HG03095 (cell line): ENCODE results near the gene CDO1.

Source experiments
- ATAC-seq: cut with Tn5 transposase; IDR thresholded peaks from one replicate; pipeline ENCODE4 v1.9.1; 2021; ENCODE audit warnings: moderate library complexity; ENCODE audit not compliant: unreplicated experiment

The CDO1 gene

GRCh38 chr5:115816226-115817081 is at the start of gene CDO1:
Gene CDO1 (minus strand): TSS chr5:115816659. CDS start chr5:115816397, 262 bp downstream.
- ATAC-seq = no peak

- no peak for ATAC-seq
Observed at GRCh38 chr5:115859378-115859777, 42.9 kb upstream of the CDO1 start.

DNA sequence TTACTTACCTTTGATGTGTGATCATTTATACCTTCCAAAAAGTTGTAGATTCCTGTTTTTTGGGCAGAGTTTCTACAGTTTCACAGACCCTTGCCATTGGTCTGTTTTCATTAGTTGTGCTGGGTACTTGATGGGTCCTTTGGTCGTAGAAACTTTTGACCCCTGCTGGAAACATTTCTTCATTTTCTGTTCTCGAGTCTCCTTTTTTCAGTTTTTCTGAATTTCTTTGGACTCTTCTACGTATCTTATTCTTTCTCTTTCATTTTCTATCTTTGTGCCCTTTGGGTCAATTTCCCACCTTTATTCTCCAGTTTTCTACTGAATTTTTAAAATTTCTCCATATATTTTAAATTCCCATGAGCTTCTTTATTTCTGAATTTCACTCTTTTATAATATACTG is 41.9 kb upstream of the CDO1 start:
- no peak for ATAC-seq

DNA sequence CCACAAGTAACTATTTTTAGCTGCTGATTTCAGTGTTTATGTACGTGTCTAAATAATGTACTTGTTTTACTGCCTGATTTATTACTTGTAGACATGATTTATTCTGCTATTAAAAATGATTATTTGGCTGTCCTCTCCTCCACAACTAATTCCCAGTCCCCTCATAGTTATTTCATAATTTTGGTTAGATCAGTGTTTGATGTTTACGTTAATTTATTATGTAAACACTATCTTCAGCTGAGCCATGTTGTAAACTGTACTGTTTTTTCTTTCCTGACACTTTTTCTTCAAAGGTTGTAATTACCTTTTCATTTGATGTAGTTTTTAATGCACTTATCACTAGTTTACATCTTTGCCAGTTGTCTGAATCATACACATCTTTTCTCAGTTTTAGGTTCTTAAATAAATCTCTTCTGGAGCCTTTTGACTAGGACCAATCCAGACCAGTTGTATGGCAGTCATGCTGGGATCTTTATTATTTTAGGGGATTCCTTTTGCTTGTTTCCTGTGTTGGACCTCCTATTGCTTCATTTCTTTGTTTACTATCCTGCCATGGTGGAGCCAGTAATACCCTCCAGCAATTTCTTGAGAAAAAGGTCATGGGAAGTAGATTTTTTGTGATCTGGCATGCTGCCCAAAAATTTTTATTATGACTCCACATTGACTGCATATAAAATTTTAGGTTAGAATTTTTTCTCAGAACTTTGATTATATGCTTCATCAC is 41.3 kb upstream of the CDO1 start:
- ATAC-seq = no peak

GRCh38 chr5:115857057-115857479 is 40.6 kb upstream of the CDO1 start:
- no peak for ATAC-seq

- no peak for ATAC-seq
Observed at GRCh38 chr5:115855959-115856358, 39.5 kb upstream of the CDO1 start.

GRCh38 chr5:115854139-115854538 is 37.7 kb upstream of the CDO1 start:
- ATAC-seq = no peak

DNA sequence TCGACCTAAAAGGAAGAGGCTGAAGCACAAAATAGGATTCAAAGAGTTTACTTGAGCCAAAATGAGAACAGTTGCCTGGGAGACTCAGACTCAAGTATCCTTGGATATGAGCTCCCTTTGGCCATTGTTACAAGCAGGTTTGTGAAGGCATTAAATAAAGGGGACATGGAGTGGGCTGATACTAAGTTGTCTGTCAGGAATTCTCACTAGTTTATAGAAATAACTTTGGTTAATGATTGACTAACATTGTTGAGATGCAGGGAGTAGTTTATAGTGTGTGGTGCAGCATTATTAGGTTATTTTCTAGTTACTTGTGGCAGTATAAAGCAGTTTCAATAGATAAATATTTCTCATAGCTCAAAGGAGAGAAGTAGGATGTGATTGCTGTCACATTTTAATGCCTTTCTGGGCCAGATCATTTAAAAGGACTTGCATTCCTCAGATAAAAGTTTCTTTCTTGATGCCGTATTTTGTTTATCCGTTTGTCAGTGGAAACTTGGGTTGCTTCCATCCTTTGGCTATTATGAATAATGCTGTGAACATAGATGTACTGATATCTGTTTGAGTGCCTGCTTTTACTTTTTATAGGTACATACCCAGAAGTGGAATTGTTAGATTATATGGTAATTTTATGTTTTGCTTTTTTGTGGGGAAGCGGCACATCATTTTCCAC is 34.4 kb upstream of the CDO1 start:
- no peak for ATAC-seq

GRCh38 chr5:115849258-115849798 is 32.9 kb upstream of the CDO1 start:
- ATAC-seq = no peak

DNA sequence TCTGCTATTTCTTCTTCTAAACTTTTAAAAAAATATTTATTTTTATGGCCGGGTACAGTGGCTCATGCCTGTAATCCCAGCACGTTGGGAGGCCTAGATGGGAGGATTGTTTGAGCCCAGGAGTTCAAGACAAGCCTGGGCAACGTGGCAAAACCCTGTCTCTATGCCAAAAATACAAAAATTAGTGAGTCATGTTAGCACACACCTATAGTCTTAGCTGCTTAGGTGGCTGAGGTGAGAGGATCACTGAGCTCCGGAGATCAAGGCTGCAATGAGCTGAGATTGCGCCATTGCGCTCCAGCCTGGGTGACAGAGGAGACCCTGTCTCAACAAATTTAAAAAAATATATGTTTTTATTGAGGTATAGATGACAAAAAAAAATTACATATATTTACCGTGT is 30.8 kb upstream of the CDO1 start:
- no peak for ATAC-seq

DNA sequence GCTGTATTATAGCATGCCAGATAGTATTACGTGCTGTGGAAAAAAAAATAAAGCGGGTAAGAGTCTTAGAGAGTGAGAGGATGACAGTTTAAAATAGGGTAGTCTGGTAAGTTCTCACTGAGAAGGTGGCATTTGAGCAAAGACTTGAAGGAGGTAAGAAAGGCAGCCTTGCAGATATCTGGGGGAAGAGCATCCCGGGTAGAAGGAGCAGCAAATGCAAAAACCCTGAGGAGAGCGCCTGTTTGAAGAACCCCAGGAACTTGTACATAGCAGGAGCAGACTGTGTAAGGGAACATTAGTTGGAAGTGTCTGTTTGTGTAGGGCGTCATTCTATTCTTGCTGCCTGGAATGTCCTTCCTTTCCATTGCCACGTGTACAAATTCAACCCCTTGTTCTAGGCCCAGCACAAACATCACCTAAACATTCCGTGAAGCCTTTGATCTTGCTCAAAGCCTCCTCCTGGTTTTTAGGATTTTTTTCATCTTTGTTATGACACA is 27.9 kb upstream of the CDO1 start:
- no peak for ATAC-seq

DNA sequence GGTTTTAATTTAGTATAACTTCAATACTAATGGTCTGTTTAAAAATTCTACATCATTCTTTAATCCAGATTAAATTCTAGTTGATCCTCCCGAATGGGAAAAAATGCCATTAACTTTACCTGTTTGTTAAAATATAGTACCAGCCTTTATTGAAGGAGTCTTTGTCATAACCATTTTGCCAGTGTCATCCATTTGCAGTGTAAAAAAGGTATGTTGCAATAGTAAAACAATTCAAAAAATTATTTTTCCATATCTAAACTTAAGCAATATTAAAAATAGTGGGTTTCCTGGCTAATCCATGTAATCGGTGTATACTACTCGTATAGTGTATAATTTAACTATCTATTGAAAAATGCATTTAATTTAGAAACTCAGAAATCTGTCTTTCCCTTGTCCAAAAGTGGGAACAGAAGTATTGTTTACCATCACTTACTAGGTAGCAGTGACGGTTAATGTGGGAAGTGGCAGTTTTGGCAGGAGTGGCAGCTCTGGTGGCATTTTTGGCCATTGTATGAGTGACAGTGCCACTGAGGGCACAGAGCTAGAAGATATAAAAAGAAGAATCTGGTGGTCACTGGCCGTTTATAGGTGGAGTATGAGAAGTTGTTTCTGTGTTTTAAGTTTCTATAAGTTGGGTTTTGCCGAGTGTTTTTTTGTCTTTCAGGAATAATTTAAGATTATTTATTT is 27.1 kb upstream of the CDO1 start:
- ATAC-seq = no peak

GRCh38 chr5:115842952-115843351 is 26.5 kb upstream of the CDO1 start:
- ATAC-seq = no peak

DNA sequence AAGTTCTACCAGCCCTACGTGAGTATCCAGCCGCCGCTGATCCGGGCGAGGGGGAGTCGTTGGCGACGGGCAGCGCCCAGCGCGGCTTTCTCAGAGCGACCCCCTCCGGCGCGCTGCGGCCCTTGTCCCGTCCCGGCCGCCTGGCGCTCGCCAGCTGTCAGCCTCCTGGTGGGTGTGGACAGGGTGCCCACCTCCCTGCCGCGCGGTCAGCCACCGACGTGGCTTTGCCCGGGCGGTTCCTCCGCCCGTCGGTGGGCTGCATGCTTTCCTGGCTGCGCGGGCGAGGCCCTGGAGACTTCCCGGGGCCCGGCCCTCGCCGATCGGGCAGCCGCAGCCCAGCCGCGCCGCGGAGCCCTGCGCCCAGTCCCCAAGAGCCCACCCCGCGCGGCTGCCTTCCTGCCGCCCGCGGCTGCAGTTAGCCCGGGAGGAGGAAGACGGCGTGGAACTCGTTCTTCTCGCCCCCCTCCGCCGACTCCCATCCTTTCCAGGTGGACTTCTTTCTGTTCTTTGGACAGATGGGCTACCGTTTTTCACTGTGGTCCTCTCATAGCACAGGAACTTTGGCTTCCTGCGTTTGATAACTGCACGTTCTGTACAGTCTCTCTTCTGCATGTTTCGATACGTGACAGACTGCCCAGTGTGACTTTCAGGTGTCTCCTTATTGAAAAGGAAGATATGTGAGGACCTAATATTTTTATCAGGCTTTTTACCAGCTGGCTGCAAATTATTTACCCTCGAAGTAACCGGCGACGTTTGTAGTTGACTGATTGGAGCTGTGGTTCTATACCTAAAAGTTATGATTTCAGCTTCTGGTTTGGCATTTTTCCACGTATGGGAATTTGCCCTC is 25.9 kb upstream of the CDO1 start:
- peak; percentile 36 for ATAC-seq

DNA sequence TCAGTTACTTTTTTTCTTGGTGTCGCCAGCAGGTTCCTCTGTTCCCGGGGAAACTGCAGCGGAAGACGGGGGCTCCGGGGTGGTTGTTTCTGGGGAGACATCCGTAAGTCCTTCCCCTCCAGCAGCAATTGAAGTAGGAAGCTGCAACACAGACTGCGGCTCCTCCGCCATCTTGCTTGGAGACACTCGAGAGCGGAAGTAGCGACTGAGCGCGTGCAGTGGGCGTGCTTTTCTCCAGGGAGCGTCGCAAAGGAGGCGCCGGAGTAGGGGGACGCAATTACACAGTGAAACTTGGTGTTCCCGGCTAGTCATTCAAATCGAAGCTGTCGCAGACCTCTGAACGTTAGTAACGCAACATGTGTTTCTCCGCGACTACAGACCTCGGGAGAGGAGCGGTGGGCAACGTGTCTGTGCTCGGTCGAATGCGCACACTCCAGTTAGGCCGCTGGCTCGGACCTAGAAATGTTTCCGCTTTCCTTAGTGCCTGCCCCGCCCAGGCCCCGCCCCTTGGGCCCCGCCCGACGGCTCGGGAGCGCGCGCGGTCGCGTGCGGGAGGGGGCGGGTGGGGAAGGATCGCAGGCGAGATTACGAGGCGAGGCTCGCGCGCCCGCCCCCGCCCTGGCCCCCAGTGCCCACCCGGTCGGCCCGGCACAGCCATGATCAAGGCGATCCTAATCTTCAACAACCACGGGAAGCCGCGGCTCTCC is 25.1 kb upstream of the CDO1 start, which contains the start of the genes AP3S1 and ATG12:
Gene AP3S1, plus strand, starts transcription at position 554 of the 707 bp plus-strand sequence. Its CDS starts 103 bp downstream, at position 657.
Gene ATG12, minus strand, starts transcription at position 184 of the 707 bp plus-strand sequence. Its CDS starts 13 bp downstream, at position 171.
- ATAC-seq = peak; percentile 84

DNA sequence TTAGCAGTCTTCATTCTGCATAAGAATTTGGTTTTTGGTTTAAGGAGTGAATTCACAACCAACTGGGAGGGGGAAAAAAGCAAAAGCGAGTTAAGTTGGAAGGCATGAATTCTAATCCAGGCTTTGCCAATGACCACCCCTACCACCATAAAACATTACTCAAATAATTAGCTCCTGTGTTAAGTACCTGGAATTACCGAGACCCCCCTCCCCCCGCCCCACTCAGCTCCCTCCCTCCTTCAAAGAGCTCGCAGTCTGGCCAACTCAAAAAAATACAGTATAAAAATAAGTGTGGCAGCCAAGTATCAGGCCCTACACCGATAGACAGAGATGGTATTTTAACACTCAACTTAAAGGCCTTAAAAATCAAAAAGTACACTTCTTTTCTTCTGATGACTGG is 24.4 kb upstream of the CDO1 start:
- no peak for ATAC-seq

DNA sequence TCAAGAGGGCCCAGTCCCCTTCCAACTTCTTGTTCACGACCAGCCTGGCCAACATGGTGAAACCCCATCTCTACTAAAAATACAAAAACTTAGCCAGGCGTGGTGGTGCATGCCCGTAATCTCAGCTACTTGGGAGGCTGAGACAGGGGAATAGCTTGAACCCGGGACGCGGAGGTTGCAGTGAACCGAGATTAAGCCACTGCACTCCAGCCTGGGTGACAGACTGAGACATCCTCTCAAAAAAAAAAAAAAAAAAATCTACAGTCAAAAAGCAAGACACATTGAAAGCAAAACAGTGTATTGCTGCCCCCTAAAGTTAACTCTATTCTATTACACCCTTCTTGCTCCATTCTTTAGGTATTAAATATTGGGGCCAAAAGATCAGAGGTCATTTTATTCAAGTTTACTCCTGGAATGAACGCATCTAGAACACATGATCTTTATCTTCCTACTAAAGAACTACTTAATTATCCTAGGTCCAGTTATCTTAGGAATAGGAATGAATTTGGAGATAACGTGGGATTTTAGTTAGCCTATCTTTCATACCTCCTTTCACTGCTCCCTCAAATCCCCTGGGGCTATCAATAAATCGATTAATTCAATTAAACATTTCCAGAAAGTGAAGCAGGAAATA is 22.5 kb upstream of the CDO1 start:
- peak; percentile 13 for ATAC-seq

- no peak for ATAC-seq
Observed at GRCh38 chr5:115835481-115835880, 19.0 kb upstream of the CDO1 start.
